GM18508 (cell line): ENCODE results near the gene CYP1A1.

ENCODE experiments used
- ATAC-seq: cut with Tn5 transposase; IDR thresholded peaks from one replicate; pipeline ENCODE4 v1.9.1; 2021; ENCODE audit warnings: moderate number of reproducible peaks; ENCODE audit not compliant: insufficient read depth, unreplicated experiment

The CYP1A1 gene

GRCh38 chr15:74696398-74696729 lies 29.0 kb downstream of the CYP1A1 start:
- ATAC-seq, result no peak

- ATAC-seq, result no peak
These were observed 29.5 kb downstream of the CYP1A1 start, which contains the start of gene EDC3 for GRCh38 chr15:74695597-74696397. TSS of gene EDC3 (minus strand) at chr15:74696024. CDS start at chr15:74675124, 20,900 bp downstream.

GRCh38 chr15:74692327-74692726 lies 33.0 kb downstream of the CYP1A1 start:
- ATAC-seq, result no peak

GRCh38 chr15:74683758-74684157 lies 41.6 kb downstream of the CYP1A1 start:
- ATAC-seq, result no peak

GRCh38 chr15:74682954-74683353 lies 42.4 kb downstream of the CYP1A1 start:
- ATAC-seq, result no peak

- ATAC-seq, result no peak
These were observed 44.9 kb downstream of the CYP1A1 start for GRCh38 chr15:74680456-74680855.

- no peak for ATAC-seq
These were observed 48.5 kb downstream of the CYP1A1 start for GRCh38 chr15:74676801-74677200.

- no peak for ATAC-seq
These were observed 51.2 kb downstream of the CYP1A1 start for GRCh38 chr15:74674161-74674560.

GRCh38 chr15:74669627-74670026 lies 55.7 kb downstream of the CYP1A1 start:
- no peak for ATAC-seq
